H1 (cell line): ENCODE data around the gene VPS37C. TPM values are rescaled to one million over a fixed set of nuclear protein-coding genes. Genes with fewer than 3 reads are reported as not detected.

Experiments
- CTCF ChIA-PET: fragments of 300-600 bp; sonication (Branson Sonifier 250); formaldehyde crosslinking; loops from one replicate; lab custom pipeline; 2021; ENCODE audit not compliant: partially characterized antibody; lab: Charles Lee
- POLR2A ChIA-PET: fragments of 300-600 bp; sonication (Branson Sonifier 250); formaldehyde crosslinking; loops from one replicate; lab custom pipeline; 2021; ENCODE audit warnings: inconsistent platforms; ENCODE audit not compliant: partially characterized antibody; lab: Charles Lee
- DNase-seq, 2 experiments: peaks; one replicate each; pipeline versions ENCODE4 v3.0.0 to v3.0.0-alpha.2; 2010 to 2022; ENCODE audit warnings: low spot score in 2 of 2, low read depth in 1 of 2, mixed read lengths in 1 of 2
- FAIRE-seq: peaks from 2 replicates; lab custom pipeline; 2011; peaks lifted over from hg19 to GRCh38; lab: Jason Lieb, UNC
- H2AFZ ChIP-seq: 2 replicates; pipeline ENCODE4 v1.8.1; 2012; ENCODE audit warnings: low read length, inconsistent platforms
- H2AK5ac ChIP-seq: 2 replicates; pipeline ENCODE4 v1.6.1; 2013; ENCODE audit warnings: low read depth, low read length
- H2BK120ac ChIP-seq: replicated peaks from 2 replicates; pipeline ENCODE3; 2013; ENCODE audit warnings: low read depth, low read length, inconsistent platforms
- H2BK12ac ChIP-seq: 2 replicates; pipeline ENCODE4 v1.6.1; 2013; ENCODE audit warnings: low read depth, low read length
- H2BK15ac ChIP-seq: 2 replicates; pipeline ENCODE4 v1.6.1; 2013; ENCODE audit warnings: low read length
- H2BK20ac ChIP-seq: 2 replicates; pipeline ENCODE4 v1.6.1; 2013; ENCODE audit warnings: low read length
- H2BK5ac ChIP-seq: 2 replicates; pipeline ENCODE4 v1.6.1; 2013; ENCODE audit warnings: low read depth, low read length
- H3K14ac ChIP-seq: 2 replicates; pipeline ENCODE4 v1.6.1; 2013; ENCODE audit warnings: inconsistent platforms; ENCODE audit not compliant: insufficient read length
- H3K18ac ChIP-seq: 2 replicates; pipeline ENCODE4 v1.6.1; 2013; ENCODE audit warnings: low read length; ENCODE audit errors: extremely low read depth
- H3K23ac ChIP-seq: 2 replicates; pipeline ENCODE4 v1.6.1; 2013; ENCODE audit warnings: inconsistent platforms; ENCODE audit not compliant: insufficient read length
- H3K23me2 ChIP-seq: 2 replicates; pipeline ENCODE4 v1.6.1; 2013; ENCODE audit warnings: low read depth, low read length
- H3K27ac ChIP-seq: 2 replicates; pipeline ENCODE4 v1.6.1; 2011; ENCODE audit warnings: low read depth, low read length, inconsistent platforms
- H3K27me3 ChIP-seq, 4 experiments: replicated peaks in 1 of 4; 1 replicate in 1 of 4; 2 replicates in 3 of 4; pipeline versions ENCODE4 v1.6.1 to v1.8.1; 2011 to 2013; ENCODE audit warnings: low read length in 3 of 4, mild to moderate bottlenecking in 3 of 4, inconsistent platforms in 2 of 4, mixed read lengths in 2 of 4, moderate library complexity in 1 of 4; ENCODE audit not compliant: control insufficient read depth in 3 of 4, insufficient read depth in 3 of 4; ENCODE audit errors: extremely low read depth in 1 of 4
- H3K36me3 ChIP-seq, 4 experiments: 2 replicates each; pipeline versions ENCODE4 v1.6.1 to v1.8.1; 2011 to 2013; ENCODE audit warnings: mild to moderate bottlenecking in 4 of 4, low read length in 3 of 4, moderate library complexity in 2 of 4, control low read depth in 1 of 4, inconsistent platforms in 1 of 4; ENCODE audit not compliant: insufficient read depth in 4 of 4, control insufficient read depth in 2 of 4
- H3K4ac ChIP-seq: replicated peaks from 2 replicates; pipeline ENCODE3; 2013; ENCODE audit warnings: low read length, low read depth, mixed read lengths, inconsistent platforms; ENCODE audit not compliant: insufficient read length
- H3K4me1 ChIP-seq, 4 experiments: replicated peaks in 1 of 4; 1 replicate in 1 of 4; 2 replicates in 3 of 4; pipeline versions ENCODE4 v1.6.1 to v1.8.1; 2011 to 2013; ENCODE audit warnings: low read length in 3 of 4, inconsistent platforms in 2 of 4, mixed read lengths in 1 of 4; ENCODE audit not compliant: insufficient read depth in 4 of 4, control insufficient read depth in 3 of 4
- H3K4me2 ChIP-seq, 2 experiments: 2 replicates each; pipeline versions ENCODE4 v1.6.1 to v1.8.1; 2011 to 2013; ENCODE audit warnings: low read depth in 2 of 2, low read length in 2 of 2, control low read depth in 1 of 2, inconsistent platforms in 1 of 2, mild to moderate bottlenecking in 1 of 2; ENCODE audit not compliant: insufficient read depth in 1 of 2
- H3K4me3 ChIP-seq, 4 experiments: fragments of 200-600, 300-600 bp in 1 of 4; sonication (generic), shearing (Covaris generic), sonication (Bioruptor Twin) in 1 of 4; 2 replicates each; pipeline versions ENCODE4 v1.5.1 to v1.8.1; 2011 to 2016; ENCODE audit warnings: low read length in 4 of 4, low read depth in 3 of 4, control low read depth in 2 of 4, inconsistent platforms in 2 of 4, mild to moderate bottlenecking in 2 of 4, mixed read lengths in 1 of 4, moderate library complexity in 1 of 4; ENCODE audit not compliant: insufficient read depth in 2 of 4; ENCODE audit errors: extremely low read depth in 1 of 4
- H3K56ac ChIP-seq: replicated peaks from 2 replicates; pipeline ENCODE3; 2013; ENCODE audit warnings: low read depth, mild to moderate bottlenecking, mixed read lengths, low read length, inconsistent platforms; ENCODE audit not compliant: insufficient read length
- H3K79me1 ChIP-seq: 2 replicates; pipeline ENCODE4 v1.6.1; 2013; ENCODE audit warnings: low read depth, low read length, control low read depth
- H3K79me2 ChIP-seq, 2 experiments: 2 replicates each; pipeline versions ENCODE4 v1.6.1 to v1.8.1; 2012 to 2013; ENCODE audit warnings: low read length in 2 of 2, mild to moderate bottlenecking in 2 of 2, inconsistent platforms in 1 of 2; ENCODE audit not compliant: insufficient read depth in 2 of 2, control insufficient read depth in 1 of 2
- H3K9ac ChIP-seq, 4 experiments: replicated peaks in 1 of 4; 1 replicate in 1 of 4; 2 replicates in 3 of 4; pipeline versions ENCODE4 v1.6.1 to v1.8.1; 2011 to 2013; ENCODE audit warnings: low read depth in 3 of 4, low read length in 3 of 4, control low read depth in 2 of 4, mild to moderate bottlenecking in 2 of 4, moderate library complexity in 2 of 4, inconsistent platforms in 1 of 4; ENCODE audit errors: extremely low read depth in 1 of 4
- H3K9me3 ChIP-seq, 2 experiments: 2 replicates each; pipeline versions ENCODE4 v1.6.1 to v1.8.1; 2012 to 2013; ENCODE audit warnings: mild to moderate bottlenecking in 2 of 2, moderate library complexity in 2 of 2, control low read depth in 1 of 2, inconsistent platforms in 1 of 2, low read depth in 1 of 2, low read length in 1 of 2, mixed read lengths in 1 of 2; ENCODE audit not compliant: insufficient read depth in 2 of 2
- H4K20me1 ChIP-seq, 2 experiments: replicated peaks in 1 of 2; 2 replicates each; pipeline versions ENCODE3 to v1.8.1; 2011 to 2013; ENCODE audit warnings: inconsistent platforms in 2 of 2, low read length in 2 of 2, mild to moderate bottlenecking in 1 of 2; ENCODE audit not compliant: insufficient read depth in 2 of 2, control insufficient read depth in 1 of 2
- H4K5ac ChIP-seq: 2 replicates; pipeline ENCODE4 v1.6.1; 2013; ENCODE audit warnings: low read length, low read depth, mixed read lengths, inconsistent platforms; ENCODE audit not compliant: insufficient read length
- H4K8ac ChIP-seq: 2 replicates; pipeline ENCODE4 v1.8.0; 2013; ENCODE audit warnings: mild to moderate bottlenecking, moderate library complexity, low read length, inconsistent platforms; ENCODE audit not compliant: insufficient read depth; ENCODE audit errors: extremely low read depth
- H4K91ac ChIP-seq: replicated peaks from 2 replicates; pipeline ENCODE3; 2013; ENCODE audit warnings: low read length, mixed read lengths, inconsistent platforms; ENCODE audit not compliant: insufficient read length
- BRCA1 ChIP-seq: IDR thresholded peaks from 2 replicates; pipeline ENCODE4 v1.6.1; 2012; ENCODE audit warnings: low read depth, low read length, improper control_type of control experiment
- CEBPB ChIP-seq: IDR thresholded peaks from 2 replicates; pipeline ENCODE4 v1.6.1; 2012; ENCODE audit warnings: low read depth, low read length
- CTBP2 ChIP-seq: IDR thresholded peaks from 2 replicates; pipeline ENCODE4 v1.7.0; 2011; ENCODE audit warnings: borderline replicate concordance, mild to moderate bottlenecking, moderate library complexity, mixed read lengths, low read length; ENCODE audit not compliant: insufficient read depth, insufficient read length
- EGR1 ChIP-seq: IDR thresholded peaks from 2 replicates; pipeline ENCODE4 v1.6.1; 2011; ENCODE audit warnings: low read depth, low read length, borderline replicate concordance
- EZH2 ChIP-seq: fragments of 200-600 bp; sonication (generic); IDR thresholded peaks from 2 replicates; pipeline ENCODE4 v1.7.1; 2012; ENCODE audit warnings: low read depth, mild to moderate bottlenecking, moderate library complexity, low read length, inconsistent platforms; ENCODE audit not compliant: severe bottlenecking
- GABPA ChIP-seq: IDR thresholded peaks from 2 replicates; pipeline ENCODE4 v1.6.1; 2011; ENCODE audit warnings: mild to moderate bottlenecking, low read length, moderate library complexity, borderline replicate concordance; ENCODE audit not compliant: insufficient read depth
- POLR2A ChIP-seq, 2 experiments: IDR thresholded peaks; 1 replicate in 1 of 2; 2 replicates in 1 of 2; pipeline ENCODE4 v1.6.1; 2011; ENCODE audit warnings: low read depth in 2 of 2, low read length in 2 of 2, mild to moderate bottlenecking in 2 of 2; ENCODE audit errors: control extremely low read depth in 1 of 2
- RAD21 ChIP-seq, 2 experiments: IDR thresholded peaks in 1 of 2; conservative IDR thresholded peaks in 1 of 2; 2 replicates each; pipeline ENCODE4 v1.6.1; 2011; ENCODE audit warnings: low read depth in 2 of 2, low read length in 2 of 2, improper control_type of control experiment in 1 of 2, inconsistent platforms in 1 of 2, mild to moderate bottlenecking in 1 of 2, moderate library complexity in 1 of 2
- RXRA ChIP-seq: IDR thresholded peaks from 2 replicates; pipeline ENCODE4 v1.6.1; 2011; ENCODE audit warnings: low read depth, mild to moderate bottlenecking, low read length, moderate library complexity; ENCODE audit not compliant: insufficient read depth
- TAF1 ChIP-seq: IDR thresholded peaks from 2 replicates; pipeline ENCODE4 v1.6.1; 2011; ENCODE audit warnings: mild to moderate bottlenecking, low read depth, low read length
- TBP ChIP-seq: IDR thresholded peaks from 2 replicates; pipeline ENCODE4 v1.6.1; 2011; ENCODE audit warnings: low read depth, low read length, improper control_type of control experiment
- YY1 ChIP-seq: IDR thresholded peaks from 2 replicates; pipeline ENCODE4 v1.6.1; 2011; ENCODE audit warnings: low read depth, mild to moderate bottlenecking, low read length
- ZNF274 ChIP-seq: IDR thresholded peaks from 2 replicates; pipeline ENCODE4 v1.7.0; 2012; ENCODE audit warnings: low read length, borderline replicate concordance; ENCODE audit errors: extremely low read depth
- WGBS, 2 experiments: shearing (Covaris generic) in 1 of 2; methylation state at CpG; one replicate each; pipeline versions ENCODE4 v1.1.6 to v1.1.7; 2013 to 2015; ENCODE audit warnings: low lambda C conversion rate in 2 of 2, mixed read lengths in 2 of 2, inconsistent platforms in 1 of 2, low coverage in 1 of 2, missing lambda C conversion rate in 1 of 2; ENCODE audit not compliant: insufficient replicate concordance in 2 of 2, insufficient coverage in 1 of 2, insufficient read length in 1 of 2; ENCODE audit errors: extremely low coverage in 1 of 2, missing lambda C conversion rate in 1 of 2; 5-methylcytosine and 5-hydroxymethylcytosine counted together
- polyA plus RNA-seq, 7 experiments: library from polyadenylated mRNA; depleted of rRNA in 3 of 7; stranded (reverse) in 5 of 7; unstranded in 2 of 7; fragments of >200 nt in 5 of 7; fragments of 200-250 nt in 2 of 7; gene quantifications; 1 replicate in 5 of 7; 2 replicates in 1 of 7; 4 replicates in 1 of 7; pipeline versions ENCODE4 v1.2.1 to v1.2.3, GENCODE V29; 2011 to 2013; ENCODE audit warnings: missing spikeins in 2 of 7, mixed read lengths in 2 of 7
- total RNA-seq: library from RNA; stranded (reverse); fragmentation: NEBNext Ultra II Directional; extraction: Animal tissue kit (Norgen Biotek cat#: 25700); gene quantifications from 2 replicates; pipeline ENCODE4 v1.2.1, GENCODE V29; 2021

The VPS37C gene
- total and polyA plus RNA-seq, 2 of the 8 experiments (the other 6 are each of a cell fraction or from before 2014, with no cell fraction given) = 12.9 to 21.0 TPM

GRCh38 chr11:61133956-61134662 lies 27.1 kb downstream of the VPS37C start:
- H3K4me2 ChIP-seq = no peak overlapping the region
- H4K20me1 ChIP-seq = peaks cover 5 to 12% of the 10 kb centered on the region in 2 experiments
- no peak overlapping the region for H2AK5ac ChIP-seq
- CTCF ChIA-PET = interaction anchor here (0.8 to 1.7 kb wide), 7 partner anchors 8 to 370 kb away, joined by 3 to 5 read pairs (median 3); partner anchors contain the start of gene TMEM109
- H4K8ac ChIP-seq = no peak overlapping the region
- no peaks in the 10 kb centered on the region for H3K79me2 ChIP-seq
- no peak overlapping the region for H4K5ac ChIP-seq
- H3K36me3 ChIP-seq = peaks cover 0 to 3% (median 0%) of the 10 kb centered on the region in 4 experiments; a peak in 3 of 8 replicates
- H2BK120ac ChIP-seq = no peak overlapping the region
- H3K9me3 ChIP-seq = no peaks in the 10 kb centered on the region
- H3K27me3 ChIP-seq = no peaks in the 10 kb centered on the region
- no peak overlapping the region for H3K18ac ChIP-seq
- no peak overlapping the region for H4K91ac ChIP-seq
- H3K27ac ChIP-seq = no peak overlapping the region
- TF ChIP-seq TBP = no peak
- no peak for TF ChIP-seq CEBPB
- TF ChIP-seq TAF1 = no peak
- TF ChIP-seq RXRA = no peak
- no peak for TF ChIP-seq GABPA
- no peak for TF ChIP-seq CTBP2
- TF ChIP-seq POLR2A (IDR thresholded peaks at IDR 0.05; ENCODE audit: control extremely low read depth in 1 of 2, low read depth in 2 of 2, low read length in 2 of 2) = no peak
- no peak for TF ChIP-seq BRCA1
- no peak for TF ChIP-seq YY1
- TF ChIP-seq EZH2 = no peak
- TF ChIP-seq RAD21 (IDR thresholded peaks at IDR 0.05 in 1 of 2, conservative IDR thresholded peaks at IDR 0.05 in 1 of 2; ENCODE audit: low read depth in 2 of 2, low read length in 2 of 2) = no peak
- TF ChIP-seq ZNF274 = no peak
- TF ChIP-seq EGR1 = no peak
- no peak overlapping the region for H3K9ac ChIP-seq
- H2BK20ac ChIP-seq = no peak overlapping the region
- no peaks in the 10 kb centered on the region for H3K23me2 ChIP-seq
- no peak overlapping the region; the same call in 1 of the 2 replicates for H2BK5ac ChIP-seq
- FAIRE-seq = no peak
- H3K79me1 ChIP-seq = no peaks in the 10 kb centered on the region; the same call in 1 of the 2 replicates
- no peak overlapping the region for H2BK12ac ChIP-seq
- H3K4me1 ChIP-seq = peaks cover 0 to 9% (median 7%) of the 10 kb centered on the region in 4 experiments; a peak in 4 of 7 replicates
- H3K4ac ChIP-seq = peak overlapping the region; percentile 14
- no peak overlapping the region for H3K23ac ChIP-seq
- no peak overlapping the region for H2AFZ ChIP-seq
- WGBS, 2 experiments = 93% methylated on average over 18 of the region's 18 CpGs; no CpG with 5 or more reads in 1 of the 2 experiments
- no peak overlapping the region for H3K4me3 ChIP-seq
- no peak overlapping the region for H3K14ac ChIP-seq
- H2BK15ac ChIP-seq = no peak overlapping the region
- no peak overlapping the region for H3K56ac ChIP-seq
- POLR2A ChIA-PET = interaction anchor here (1.4 kb wide), 1 partner anchor 12 kb away, joined by 3 read pairs; no protein-coding TSS in a partner anchor
- no peak for DNase-seq
